GM21390 (cell line): ENCODE results near the gene HAUS3.
"Not testable (repeated sequence)": the region's sequence is repeated elsewhere in the genome, so short reads cannot be mapped to it uniquely, and the experiment has no call there.

ENCODE experiments used
- ATAC-seq: cut with Tn5 transposase; IDR thresholded peaks from one replicate; pipeline ENCODE4 v1.9.1; 2021; ENCODE audit not compliant: unreplicated experiment

The HAUS3 gene

GRCh38 chr4:2276581-2277325, 34.8 kb upstream of the HAUS3 start:
- no peak for ATAC-seq

GRCh38 chr4:2275546-2276251, 33.8 kb upstream of the HAUS3 start:
- no peak for ATAC-seq

GRCh38 chr4:2275044-2275397, 33.1 kb upstream of the HAUS3 start:
- ATAC-seq = not testable (repeated sequence)

GRCh38 chr4:2274320-2275043, 32.6 kb upstream of the HAUS3 start:
- no peak for ATAC-seq

- ATAC-seq = no peak
Measured at GRCh38 chr4:2273657-2274319, 31.9 kb upstream of the HAUS3 start.

GRCh38 chr4:2273221-2273620, 31.3 kb upstream of the HAUS3 start:
- no peak for ATAC-seq

GRCh38 chr4:2272828-2273120, 30.9 kb upstream of the HAUS3 start:
- no peak for ATAC-seq

- no peak for ATAC-seq
Measured at GRCh38 chr4:2272026-2272827, 30.3 kb upstream of the HAUS3 start.

GRCh38 chr4:2271279-2272025, 29.5 kb upstream of the HAUS3 start:
- no peak for ATAC-seq

GRCh38 chr4:2270341-2271165, 28.6 kb upstream of the HAUS3 start:
- no peak for ATAC-seq

GRCh38 chr4:2269618-2270163, 27.8 kb upstream of the HAUS3 start:
- no peak for ATAC-seq

- ATAC-seq = no peak
Measured at GRCh38 chr4:2269206-2269531, 27.2 kb upstream of the HAUS3 start.

GRCh38 chr4:2268357-2269205, 26.7 kb upstream of the HAUS3 start:
- no peak for ATAC-seq

- no peak for ATAC-seq
Measured at GRCh38 chr4:2267841-2268240, 25.9 kb upstream of the HAUS3 start.

GRCh38 chr4:2267320-2267811, 25.4 kb upstream of the HAUS3 start:
- no peak for ATAC-seq

GRCh38 chr4:2266821-2267220, 24.9 kb upstream of the HAUS3 start:
- no peak for ATAC-seq

GRCh38 chr4:2266181-2266580, 24.3 kb upstream of the HAUS3 start:
- no peak for ATAC-seq
